Superior temporal gyrus (tissue), 1 donor: ENCODE data around the gene SLC6A15.
A peak's percentile ranks its signal among the peaks of the same experiment; 100 is the strongest.

Experiments used
- DNase-seq: peaks from one replicate; pipeline ENCODE4 v3.0.0-alpha.2; 2016; ENCODE audit errors: extremely low spot score

SLC6A15 gene

GRCh38 chr12:84912198-84913128 is at the start of gene SLC6A15:
Gene SLC6A15, minus strand, starts transcription at chr12:84912799. Its CDS starts 20,679 bp downstream, at chr12:84892120.
- peak; percentile 82 for DNase-seq

DNA sequence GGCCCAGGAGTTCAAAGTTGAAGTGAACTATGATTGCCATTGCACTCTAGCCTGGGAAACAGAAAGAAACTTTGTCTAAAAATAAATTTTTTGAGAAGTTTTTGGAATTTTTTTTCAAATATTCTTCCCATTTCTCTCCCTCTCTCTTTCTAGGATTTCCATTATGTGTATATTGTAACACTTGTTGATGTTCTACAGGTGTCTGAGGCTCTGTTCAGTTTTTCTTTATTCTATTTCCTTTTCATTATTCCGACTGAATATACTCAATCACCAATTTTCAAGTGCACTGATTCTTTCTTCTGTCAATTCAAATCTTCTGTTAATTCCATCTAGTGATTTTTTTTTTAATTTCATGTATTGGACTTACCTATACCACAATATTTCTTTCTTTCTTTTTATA is 48.3 kb upstream of the SLC6A15 start:
- DNase-seq: no peak

DNA sequence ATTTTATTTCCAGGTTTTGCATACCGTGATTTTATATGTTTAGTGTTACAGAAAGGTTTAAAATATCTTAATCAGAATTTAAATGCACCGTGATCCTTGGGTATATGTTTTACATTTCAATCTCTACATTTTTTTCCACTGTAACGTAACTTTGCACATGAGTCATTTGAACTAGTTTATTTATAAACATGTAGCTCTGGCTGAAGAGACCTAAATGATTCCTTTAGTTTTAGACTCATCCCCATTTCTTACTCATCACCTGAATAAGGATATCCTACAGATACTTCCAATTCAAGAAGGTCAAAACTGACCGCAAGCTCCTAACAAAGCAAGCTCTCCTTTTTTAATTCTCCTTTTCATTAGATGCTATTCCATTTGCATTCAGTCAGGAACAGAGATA is 42.7 kb upstream of the SLC6A15 start:
- no peak for DNase-seq

DNA sequence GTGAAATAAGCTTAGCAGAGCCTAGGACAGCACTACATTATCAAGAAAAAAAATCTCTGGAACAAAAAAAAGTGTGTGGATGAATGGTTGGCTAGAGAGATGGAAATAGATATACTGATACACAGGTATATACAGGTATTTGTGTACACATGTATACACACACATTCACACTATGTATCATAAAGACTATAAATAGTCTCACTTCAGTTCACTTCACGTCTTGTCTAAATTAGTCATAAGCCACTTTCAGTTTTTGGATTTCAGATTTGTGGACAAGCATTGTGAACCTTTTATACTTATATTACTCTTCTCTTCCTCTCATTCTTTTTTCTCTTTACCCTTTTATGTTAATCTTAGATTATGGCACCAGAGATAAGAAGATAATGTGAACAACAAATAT is 41.8 kb upstream of the SLC6A15 start:
- DNase-seq: no peak

GRCh38 chr12:84950971-84951546 is 38.5 kb upstream of the SLC6A15 start:
- no peak for DNase-seq

DNA sequence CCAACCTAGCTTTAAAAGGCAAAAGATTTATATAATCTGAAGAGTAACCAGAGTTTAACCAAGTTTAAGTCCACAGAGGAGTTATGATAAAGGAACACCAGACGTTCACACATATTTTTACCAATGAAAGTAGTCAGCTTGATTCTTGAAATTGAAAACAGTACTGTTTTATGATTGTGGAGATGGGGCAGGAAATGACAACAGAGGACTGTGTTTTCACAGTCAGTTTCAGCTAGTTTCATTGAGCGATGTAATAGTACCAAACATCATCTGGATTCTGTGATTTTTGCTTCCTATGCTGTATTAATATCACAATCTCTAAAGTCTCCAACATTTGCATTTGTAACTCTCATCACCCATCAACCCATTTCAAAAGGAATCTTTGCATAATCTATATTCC is 34.2 kb upstream of the SLC6A15 start:
- DNase-seq: no peak

- no peak for DNase-seq
These were observed 24.8 kb upstream of the SLC6A15 start for GRCh38 chr12:84937415-84937814.

GRCh38 chr12:84929501-84929900 is 16.9 kb upstream of the SLC6A15 start:
- no peak for DNase-seq

DNA sequence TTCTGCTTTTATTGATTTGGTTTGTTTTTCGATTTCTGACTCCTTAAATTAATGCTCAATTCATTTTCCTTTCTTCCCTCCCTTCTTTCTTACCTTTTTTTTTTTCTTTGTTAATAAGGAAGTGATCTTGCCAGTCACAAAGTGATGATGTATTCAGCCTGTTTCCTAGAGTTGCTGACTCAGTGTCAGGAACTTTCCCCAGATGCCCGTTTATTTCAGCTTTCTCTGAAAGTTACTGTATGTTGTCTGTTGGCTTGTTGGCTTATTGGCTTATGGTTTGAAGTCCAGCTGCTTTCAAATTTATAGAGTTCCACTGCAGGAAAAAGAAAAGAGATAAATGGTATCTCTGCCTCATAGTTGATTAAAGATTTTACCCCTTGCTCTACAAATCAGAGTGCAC is 12.4 kb upstream of the SLC6A15 start:
- DNase-seq: no peak

DNA sequence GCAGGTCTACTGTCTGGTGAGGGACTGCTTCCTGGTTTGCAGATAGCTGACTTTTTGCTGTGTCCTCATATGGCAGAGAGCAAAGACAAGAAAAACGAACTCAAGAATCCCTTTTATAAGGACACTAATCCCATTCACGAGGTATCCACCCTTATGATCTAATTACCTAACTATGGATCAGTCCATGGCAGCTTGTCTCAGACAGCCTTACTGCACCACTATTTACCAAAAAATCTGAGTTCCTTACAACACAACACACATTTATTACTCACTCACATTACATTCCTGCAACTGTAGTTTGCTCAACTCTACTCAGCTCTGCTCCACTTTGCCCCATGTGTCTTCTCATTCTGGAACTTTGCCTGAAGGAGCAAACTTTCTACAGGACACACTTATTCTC is 10.1 kb upstream of the SLC6A15 start:
- DNase-seq: no peak

DNA sequence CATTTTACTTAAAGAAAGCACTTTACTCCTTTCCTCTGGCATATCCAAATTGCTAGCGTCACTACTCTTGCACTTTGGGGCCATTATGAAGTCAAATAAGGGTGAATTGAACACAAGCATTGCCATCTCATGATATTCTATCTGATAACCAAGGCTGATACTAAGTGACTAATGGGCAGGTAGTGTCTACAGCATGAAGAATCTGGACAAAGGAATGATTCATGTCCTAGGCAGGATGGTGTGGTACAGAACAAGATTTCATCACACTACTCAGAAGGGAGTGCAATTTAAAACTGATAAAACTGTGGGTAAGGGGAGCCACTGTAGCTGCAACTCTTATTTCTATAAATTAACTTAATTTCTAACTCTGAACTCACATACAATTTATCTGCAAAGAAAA is 7.7 kb upstream of the SLC6A15 start:
- no peak for DNase-seq

DNA sequence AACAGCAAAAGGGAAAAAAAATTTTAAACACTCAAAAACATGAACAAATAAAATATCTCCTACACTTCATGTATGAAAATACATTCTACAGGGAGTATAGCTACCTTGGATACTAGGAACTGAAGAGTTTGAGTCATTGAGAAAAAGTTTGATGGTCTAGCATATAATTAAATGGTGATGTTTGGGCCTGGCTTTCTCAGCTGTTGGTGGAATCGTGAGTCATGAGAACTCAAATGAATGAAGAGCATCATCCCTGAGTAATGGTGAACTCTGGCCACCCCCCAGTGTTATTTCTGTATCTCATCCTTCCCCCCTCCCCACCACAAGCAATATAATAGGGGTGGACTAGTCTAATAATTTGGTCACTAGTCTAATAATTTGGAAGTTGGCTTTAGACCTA is 6.7 kb upstream of the SLC6A15 start:
- no peak for DNase-seq

DNA sequence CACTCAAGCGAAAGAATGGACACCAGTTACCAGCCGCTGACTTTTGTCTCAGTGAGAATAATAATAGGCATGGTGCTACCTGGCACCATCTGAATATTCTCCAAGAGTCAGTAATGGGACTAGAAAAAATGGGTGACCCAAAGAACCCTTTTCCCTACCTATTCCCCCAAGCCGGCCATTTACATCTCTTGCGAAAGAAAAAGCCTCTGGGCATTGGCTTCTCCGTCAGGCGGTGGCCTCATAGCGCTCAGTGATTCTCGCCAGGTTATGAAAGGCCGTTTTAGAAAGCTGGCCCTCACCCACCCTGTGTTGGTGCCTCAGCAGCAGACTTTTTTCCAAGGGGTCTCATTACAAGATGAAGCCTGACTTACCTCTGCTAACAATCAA is 523 bp upstream of the SLC6A15 start:
- peak; percentile 54 for DNase-seq

DNA sequence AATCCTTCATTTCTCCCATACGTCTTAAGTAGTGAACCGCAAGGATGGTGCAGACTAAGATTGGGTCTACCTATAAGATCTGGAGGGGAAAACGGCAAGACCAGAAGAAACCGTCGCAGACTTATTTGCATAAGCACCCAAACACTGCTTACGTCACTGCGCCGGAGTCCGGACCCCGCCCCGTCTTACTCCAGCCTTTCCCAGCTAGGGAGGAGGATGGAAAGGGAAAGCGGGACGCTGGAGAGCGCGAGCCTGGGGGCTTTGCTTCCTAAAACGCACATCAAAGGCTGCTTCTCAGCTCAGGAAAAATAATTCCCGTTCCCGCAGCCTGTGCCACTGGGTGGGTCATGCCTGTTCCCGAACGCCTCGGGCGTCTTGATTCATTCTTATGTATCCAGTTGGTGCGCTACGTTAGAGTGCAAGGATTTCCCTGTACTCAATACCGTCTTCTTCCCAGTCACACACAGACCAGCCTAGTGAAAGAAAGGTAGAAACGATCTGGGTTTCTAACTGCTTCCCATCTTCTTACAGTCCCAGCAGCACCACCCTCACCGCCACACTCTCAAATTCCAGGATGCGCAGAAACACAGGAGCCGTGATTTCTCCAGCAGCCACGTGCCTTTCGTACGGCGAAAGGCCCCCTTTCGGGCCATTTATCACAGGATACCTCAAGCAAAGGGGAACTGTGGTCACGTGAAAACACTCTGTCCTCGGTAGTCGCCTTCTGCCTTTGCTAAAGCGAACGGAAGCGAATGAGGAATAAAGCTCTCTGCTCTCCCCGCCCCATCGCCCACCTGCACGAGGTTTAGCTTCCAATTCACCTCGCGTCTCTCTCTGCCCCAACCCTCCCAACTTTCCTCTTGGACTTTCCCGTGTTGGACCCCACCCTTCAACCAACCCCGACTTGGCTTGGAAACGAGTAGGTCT is 1.1 kb downstream of the SLC6A15 start:
- peak; percentile 90 for DNase-seq

- peak; percentile 54 for DNase-seq
These were observed 1.9 kb downstream of the SLC6A15 start for GRCh38 chr12:84910549-84911241.

- no peak for DNase-seq
These were observed 8.5 kb downstream of the SLC6A15 start for GRCh38 chr12:84904051-84904450.

DNA sequence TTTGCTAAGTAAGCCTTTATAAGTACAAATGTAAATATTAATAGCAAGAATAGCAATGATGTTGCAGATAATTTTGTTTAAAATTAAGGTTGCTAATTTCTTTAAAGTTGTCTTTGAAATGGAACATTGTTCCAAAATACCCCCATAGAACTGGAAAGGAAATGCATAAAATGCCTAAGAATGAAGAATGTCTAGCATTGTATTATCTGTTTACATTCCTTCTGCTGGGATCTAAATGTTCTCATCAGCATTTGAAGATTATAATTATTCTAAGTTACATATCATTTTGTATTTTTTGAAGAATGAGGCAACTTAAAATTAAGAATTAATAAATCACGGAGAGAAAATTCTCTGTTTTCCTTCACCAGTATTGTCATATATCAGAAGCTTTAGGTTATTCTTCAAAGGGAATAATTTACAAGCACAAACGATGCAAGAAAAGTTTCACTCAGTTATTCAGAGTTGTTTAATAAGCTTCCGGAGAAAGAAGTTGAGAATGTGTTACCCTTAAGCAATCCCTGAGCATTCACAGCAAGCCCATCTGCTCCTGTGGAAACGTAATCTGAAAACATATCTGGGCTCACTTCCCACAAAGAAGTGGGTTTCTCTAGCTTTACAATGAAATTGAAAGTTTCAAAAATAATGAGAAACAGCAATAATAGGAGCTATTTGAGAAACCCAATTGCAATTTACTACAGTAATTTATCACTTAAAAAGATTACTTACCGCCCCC is 21.3 kb downstream of the SLC6A15 start:
- DNase-seq: no peak

DNA sequence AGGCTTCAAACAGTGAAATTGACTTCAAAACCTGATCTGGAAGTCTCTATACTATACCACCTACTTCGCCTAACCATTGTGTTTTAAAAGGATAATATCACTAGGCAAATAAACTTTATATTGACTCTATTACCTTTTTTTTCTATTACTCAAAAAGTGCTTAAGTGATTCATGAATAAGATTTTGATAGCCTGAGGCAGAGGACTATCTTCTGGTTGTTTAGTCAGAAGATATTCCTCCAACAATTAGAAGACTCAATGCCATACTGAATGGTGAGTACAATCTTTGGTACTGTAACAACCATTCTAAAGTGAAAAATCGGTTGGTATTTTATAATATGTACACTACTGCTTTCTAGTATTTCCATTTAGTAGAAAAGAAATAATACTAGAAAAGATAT is 22.8 kb downstream of the SLC6A15 start:
- no peak for DNase-seq

- DNase-seq: no peak
These were observed 23.7 kb downstream of the SLC6A15 start for GRCh38 chr12:84888861-84889260.

DNA sequence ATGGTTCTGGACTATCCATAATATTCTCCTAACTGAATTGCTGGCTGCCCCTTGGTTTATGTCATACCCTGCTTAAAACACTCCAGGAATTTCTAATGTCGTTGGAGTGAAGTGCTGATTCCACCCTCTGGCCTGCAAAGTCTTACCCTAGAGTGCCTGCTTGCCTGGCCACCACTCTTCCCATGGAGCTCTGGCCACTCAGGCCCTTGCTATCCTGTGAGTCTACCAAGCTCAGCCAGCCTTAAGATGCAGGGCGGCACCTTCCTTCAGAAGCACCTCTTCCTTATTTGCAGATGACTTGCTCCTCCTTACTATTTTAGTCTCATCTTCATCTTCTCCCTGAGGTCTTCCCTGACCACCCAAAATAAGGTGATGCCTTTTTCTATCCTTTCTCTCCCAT is 35.3 kb downstream of the SLC6A15 start:
- DNase-seq: no peak

- no peak for DNase-seq
These were observed 37.4 kb downstream of the SLC6A15 start for GRCh38 chr12:84875241-84875640.
